Dermis blood vessel endothelial cell (primary cell): Measurements from ENCODE around the gene FRMD4A. TPM values are rescaled to one million over a fixed set of nuclear protein-coding genes. Genes with fewer than 3 reads are reported as not detected.

Source experiments
- DNase-seq: peaks from one replicate; pipeline ENCODE4 v3.0.0; 2010
- total RNA-seq: library from RNA; depleted of rRNA; stranded (reverse); fragments of >200 nt; gene quantifications from 2 replicates; pipeline ENCODE4 v1.2.3, GENCODE V29; 2014

The FRMD4A gene
- total RNA-seq, 1 donor from 2014 or later: 42.0 TPM

DNA sequence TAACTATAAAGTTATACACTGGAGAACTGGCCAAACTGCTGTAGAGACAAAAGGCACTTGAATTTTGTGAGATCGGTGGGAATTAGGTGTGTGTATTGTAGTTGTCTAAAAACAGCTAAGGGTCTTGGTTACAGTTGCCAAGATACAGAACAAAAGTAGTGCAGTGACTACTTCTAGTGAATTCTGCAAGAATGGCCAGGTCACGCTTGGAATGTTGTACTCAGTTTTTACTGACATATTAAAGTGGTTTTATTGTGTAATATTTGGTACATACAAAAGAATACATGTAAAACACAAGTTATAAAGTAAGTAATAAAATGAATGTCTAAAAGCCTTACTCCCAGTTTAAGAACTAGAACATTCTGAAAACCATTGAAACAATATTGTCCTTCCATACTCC is 701.6 kb downstream of the FRMD4A start:
- DNase-seq: no peak

DNA sequence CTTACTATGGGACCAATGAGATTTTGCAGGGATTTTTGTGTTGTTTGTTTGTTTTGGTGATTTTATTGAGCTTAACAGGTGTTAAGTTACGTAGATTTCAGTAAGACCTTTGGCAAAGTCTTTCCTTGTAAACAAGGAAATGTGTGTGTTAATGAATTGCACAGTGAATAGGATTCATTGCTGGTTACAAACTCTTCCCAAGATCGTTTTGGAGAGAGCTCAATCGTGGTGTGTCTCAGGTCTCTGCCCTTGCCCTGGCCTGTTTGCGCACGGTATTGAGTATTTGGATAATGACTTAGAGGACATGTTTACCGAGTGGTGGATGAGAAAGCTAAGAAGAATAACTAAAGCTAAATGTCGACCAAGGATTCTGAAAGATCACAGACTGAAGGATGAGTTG is 702.1 kb downstream of the FRMD4A start:
- DNase-seq: no peak

DNA sequence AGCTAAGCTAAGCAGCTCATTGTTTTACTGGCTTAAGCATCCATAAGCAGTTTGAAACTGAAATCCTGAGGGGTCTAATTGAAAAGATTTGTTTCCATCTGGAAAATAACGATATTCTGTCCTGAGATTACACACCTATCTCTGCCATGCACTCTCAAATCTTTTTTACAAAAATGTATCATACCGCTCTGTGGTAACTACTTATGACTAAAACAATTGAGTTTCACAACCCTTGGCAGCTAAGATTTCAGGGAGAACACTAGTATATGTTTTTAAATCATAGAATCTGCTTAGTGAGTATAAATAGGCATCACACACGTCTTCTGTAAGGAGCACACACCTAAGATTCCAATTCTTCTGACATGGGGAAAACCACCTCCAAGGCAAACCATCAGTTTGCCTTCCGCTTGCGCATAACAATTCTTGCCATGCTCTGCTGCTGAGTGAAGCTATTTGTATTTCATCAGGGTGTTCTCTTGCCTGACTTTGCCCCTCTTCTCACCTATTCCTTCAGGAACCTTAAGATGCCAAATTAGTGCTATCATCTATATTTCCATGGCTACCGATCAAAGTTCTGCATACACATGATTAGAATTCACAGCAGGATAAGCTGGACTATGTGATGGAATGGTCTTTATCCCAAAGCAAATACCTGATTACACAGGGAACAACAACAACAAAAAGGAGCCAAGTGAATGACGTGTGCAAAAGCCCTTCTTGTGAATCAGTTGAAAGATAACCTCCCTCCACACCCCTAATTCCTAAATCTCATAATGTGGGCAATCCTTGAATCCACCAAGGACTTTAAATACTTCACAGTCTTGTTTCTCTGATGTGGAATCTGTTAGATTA is 703.0 kb downstream of the FRMD4A start:
- DNase-seq: no peak

DNA sequence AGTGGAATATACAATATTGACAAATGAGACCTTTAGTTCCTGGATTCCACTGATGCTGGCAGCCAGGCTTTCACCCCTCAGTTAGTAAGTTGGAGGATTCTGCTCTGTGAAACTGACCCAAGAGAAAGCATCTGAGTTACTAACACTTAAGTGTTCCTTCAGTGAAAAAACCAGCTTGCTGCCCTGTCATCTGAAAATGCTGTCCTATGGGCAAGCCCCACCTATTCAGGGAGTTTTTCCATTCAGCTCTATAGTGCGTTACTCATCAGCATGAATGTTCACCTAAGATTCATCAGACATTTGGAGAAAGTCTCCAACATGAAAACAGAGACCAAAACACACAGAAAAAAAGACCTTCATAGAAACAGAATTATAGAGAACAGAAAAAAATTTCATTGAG is 706.1 kb downstream of the FRMD4A start:
- no peak for DNase-seq

DNA sequence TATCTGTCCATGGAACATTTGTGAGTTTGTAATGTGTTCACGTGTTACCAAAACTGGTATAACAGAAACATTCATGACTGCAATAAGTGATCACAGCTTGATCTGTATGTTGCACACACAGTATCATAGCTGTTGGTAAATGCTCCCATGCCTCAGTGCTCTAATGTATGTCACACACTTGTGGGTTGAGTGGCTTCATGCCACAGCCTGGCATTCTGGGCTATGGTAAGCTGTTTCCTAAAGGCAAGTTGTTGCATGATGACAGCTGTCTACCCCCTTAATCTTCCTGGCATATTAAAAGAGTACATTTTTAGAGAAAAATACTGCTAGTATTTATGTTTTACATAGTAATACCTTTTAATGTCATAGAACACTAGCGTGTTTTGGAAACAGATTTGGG is 708.8 kb downstream of the FRMD4A start:
- no peak for DNase-seq

DNA sequence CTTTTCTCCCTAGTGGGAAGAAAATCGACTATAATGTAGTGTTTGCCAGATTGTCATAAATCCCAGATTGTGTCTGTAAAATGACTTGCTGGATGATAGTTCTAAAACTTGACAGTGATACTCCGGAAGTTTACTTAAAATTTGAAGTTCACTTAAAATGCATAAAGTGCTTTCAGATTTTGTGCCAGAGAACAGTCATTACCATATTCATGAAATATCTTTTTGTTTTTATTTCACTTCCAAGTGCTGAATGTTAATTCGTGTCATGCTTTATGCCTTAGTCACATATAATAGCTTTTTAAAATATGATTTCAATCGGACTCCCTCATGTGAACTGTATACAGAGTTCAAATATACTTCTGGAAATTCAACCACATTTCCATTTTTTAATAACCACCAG is 713.6 kb downstream of the FRMD4A start:
- DNase-seq: no peak

DNA sequence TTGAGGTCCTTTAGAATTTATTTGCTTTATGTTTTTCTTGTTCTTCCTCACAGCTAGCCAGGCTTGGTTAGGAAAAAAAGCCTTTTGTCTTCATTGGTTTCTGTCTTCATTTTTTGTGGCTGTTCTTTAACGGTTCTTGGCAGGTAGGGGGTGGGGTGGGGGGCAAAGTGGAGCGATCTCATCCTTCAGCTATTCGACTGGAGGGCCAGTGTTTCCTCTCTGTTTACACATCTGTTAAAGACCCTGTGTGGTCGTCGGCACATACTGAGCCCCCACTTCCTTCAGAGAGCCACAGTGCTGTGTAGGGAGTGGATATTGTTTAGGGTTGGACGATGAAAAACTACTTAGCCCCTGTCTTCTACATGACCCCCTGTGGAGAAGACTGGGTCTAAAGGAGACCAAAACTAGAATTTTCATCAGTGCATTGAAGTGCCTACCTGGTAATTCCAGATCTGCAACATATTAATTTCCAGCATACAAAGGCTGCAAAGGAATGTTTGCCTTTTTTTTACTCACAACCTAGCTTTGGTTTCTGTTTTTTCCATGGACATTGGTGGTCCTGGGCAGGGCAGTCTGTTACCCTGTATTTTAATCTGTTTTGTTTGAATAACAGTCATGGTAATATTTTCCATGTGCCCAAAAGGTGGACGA is 714.9 kb downstream of the FRMD4A start:
- peak; percentile 23 for DNase-seq

DNA sequence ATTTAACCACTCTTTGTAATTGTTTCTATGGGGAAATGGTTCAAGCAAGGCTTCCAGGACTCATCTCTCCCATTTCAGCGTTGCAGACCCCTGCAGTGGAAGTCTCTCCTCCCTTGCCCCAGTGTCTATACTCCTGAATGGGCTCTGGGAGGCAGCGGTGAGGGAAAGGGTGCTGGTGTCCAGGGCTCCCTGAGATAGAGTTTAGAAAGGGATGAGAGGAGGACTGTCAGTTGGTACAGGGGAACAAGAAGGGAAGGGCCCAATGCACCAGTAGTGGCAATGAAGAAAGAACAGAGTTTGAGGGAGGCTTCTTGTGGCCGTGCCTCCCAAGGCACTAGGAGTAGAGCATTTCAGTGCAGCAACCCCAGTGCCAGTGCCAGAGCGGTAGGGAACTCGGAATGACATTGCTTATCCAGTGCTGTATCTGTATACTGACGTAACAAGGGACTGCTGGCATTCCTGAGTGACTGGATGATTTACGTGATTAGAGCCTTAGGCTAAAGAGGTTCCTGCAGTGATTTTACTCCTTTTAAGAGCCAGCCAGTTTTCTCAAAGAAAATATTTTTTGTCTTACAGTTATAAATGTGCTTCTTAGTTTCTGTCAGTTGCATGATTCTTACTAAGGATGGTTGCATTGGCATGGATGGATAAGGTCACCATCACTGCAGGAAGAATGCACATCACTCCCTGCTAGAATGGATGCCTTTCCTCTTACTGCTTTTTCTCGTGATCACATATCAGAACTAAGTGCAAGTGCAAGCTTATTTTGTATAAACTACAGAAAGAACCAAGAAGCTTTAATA is 716.0 kb downstream of the FRMD4A start:
- DNase-seq: no peak

DNA sequence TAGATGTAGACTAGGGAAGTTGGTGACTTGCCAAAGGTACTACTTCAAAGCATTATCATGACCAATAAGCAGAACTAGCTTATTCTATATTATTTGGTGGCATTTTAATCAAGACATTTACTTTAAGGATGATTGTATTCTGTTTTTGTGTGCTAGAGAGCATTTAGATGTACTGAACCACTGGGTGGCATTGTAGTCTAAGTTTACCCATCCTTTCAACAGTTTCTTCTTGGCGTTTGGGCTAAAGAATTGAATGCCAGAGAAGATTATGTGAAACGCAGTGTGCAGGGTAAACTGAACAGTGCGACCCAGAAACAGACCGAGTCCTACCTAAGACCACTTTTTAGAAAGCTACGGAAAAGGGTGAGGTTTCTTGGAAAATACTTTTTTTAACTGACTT is 717.2 kb downstream of the FRMD4A start:
- peak; percentile 72 for DNase-seq

DNA sequence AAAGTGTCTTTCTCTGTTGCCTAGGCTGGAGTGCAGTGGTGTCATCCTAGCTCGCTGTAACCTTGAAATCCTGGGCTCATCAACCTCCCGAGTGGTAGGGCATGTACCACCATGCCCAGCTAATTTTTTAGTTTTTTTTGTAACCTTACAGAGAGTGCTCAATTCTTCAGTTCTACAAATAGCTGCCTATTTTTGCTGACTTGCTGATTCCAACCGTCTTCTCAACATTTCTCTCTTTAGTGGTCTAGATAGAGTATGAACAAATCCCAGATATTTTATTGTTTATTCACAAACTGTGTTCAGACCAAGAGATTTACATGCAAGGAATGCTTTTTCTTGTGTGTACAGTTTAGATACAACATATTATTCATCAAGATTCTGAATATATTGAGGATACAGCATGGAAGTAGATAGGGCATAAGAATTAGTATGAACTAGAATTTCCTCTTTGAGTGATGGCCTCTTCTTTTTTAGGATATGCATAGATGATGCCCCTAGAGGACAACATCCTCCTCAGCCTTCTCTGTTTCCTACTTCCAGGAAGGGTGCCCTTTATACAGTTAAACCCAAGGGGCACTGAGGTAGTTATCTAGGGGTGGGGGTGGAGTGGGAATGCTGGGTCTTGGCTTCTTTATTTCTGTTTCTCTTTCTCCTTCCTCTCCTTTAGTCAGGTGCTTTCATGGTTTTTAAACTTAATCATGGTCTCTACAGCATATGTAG is 717.9 kb downstream of the FRMD4A start:
- no peak for DNase-seq

DNA sequence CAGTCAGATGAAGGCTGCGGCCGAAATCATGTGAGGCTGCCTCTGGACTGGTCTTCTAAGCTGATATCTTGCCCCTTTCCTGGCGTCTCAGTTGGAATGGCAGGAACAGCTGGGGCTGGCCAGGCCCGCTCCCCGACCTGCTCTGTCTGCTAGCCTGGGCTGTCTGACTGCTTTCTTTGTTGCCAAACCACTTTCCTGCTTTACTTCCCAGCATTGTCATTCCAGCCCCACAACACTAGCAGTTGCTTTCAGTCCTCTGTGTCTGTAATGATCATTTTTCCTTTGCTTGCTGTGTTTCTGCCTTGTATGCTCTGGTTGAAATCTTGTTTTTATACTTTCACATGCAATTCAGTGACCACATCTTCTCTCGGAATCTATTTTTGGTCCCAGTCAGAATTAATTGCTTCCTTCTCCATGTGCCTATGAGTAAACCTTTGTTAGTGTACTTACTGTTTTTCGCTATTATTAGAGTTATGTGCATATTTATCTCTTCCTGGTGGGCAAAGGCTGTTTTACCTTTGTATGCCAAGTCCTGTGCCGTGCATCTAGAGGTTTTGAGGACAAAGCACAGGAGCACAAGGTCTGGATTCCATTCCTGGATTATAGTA is 722.4 kb downstream of the FRMD4A start:
- DNase-seq: peak; percentile 71

DNA sequence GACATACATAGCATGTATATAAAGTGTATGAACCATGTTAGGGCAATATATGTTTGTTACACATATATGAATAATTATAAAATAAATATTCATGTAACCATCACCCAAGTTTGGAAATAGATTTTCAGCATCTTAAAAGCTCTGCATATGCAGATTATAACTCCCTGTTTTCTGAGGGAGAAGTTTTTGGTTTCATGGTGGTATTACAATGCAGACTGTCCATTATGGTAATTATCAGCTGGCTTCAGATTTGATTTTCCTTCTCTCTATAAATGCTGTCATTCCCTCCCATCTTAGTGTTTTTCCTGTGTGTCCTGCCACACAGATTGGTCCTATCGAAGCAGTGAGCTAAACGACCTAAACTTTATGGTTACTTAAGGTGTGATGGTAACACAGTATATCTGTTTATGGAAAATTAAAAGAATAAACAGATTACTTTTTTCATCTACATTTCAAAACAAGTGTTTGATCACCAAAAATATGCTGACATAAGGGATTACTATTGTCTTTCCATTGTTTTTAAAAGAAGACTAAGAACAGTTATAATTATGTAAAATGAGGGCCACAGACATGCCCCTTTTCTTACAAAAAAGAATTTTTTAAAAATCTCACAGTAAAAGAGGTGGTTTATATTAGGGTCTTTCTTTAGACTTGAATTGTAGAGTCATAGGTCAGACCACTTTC is 726.2 kb downstream of the FRMD4A start:
- DNase-seq: no peak

DNA sequence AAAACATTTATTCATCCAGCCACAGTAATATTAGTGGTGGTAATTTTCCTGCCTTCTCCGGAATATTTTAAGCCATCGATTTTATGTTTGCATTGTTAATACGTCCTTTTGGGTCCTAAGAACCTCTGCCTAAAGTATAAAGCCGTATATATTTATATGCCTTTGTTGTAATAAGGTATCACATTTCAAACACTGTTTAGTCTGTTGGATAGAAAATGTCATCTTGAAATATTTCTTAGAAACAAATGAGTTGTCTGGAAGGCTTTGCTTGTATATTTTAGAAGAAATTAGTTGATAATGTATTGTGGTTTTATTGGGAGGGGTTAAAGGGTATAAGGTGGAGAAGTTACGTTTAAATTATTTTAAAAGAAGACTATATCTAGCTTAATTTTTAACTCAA is 732.8 kb downstream of the FRMD4A start:
- DNase-seq: no peak

DNA sequence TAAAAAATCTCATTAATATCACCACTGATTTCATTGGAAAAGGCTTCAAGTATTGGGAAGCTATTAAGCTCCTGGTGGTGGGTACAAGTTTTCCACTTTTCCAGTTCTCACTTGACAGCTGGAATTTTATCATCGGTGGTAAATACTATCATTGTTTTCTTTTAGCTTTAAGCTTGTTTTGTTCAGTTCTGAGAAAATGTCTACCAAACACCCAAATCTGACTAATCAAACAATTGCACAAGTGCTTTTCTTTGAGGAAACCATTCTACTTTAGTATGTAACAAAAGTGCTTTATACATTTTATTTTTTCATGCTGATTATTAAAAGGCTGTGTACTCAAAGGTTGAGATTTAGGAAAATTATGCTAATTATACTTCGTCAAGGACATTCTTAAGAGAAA is 736.1 kb downstream of the FRMD4A start:
- no peak for DNase-seq
